ENCODE measurements around the gene FN3KRP. TPM values are rescaled to one million over a fixed set of nuclear protein-coding genes. Genes with fewer than 3 reads are reported as not detected.

Gene FN3KRP
- total RNA-seq, 4 donors from 2014 or later = 12.8 to 22.9 (median 18.2) TPM

- TF ChIP-seq POLR2AphosphoS5 (IDR thresholded peaks at IDR 0.05) (no peak), POLR2A (IDR thresholded peaks at IDR 0.05) (no peak), CTCF (IDR thresholded peaks at IDR 0.05) (no peak), EP300 (IDR thresholded peaks at IDR 0.05) (no peak)
- H3K36me3 ChIP-seq = peaks cover 0 to 20% of the 10 kb centered on the region in 2 donors
- no peak for ATAC-seq
- 91 to 92% methylated on average over 5 to 8 of the region's 9 CpGs for WGBS, 2 donors (ENCODE audit: low coverage in 1 of 2)
- H3K27me3 ChIP-seq = no peaks in the 10 kb centered on the region
- H3K27ac ChIP-seq = no peak overlapping the region
- H3K4me1 ChIP-seq = no peaks in the 10 kb centered on the region
- H3K9me3 ChIP-seq = no peaks in the 10 kb centered on the region
- H3K4me3 ChIP-seq = no peak overlapping the region
These were observed 28.6 kb upstream of the FN3KRP start for GRCh38 chr17:82687871-82688270.

- no peak for TF ChIP-seq POLR2A (IDR thresholded peaks at IDR 0.05)
- WGBS, 2 donors (ENCODE audit: low coverage in 1 of 2) = 81% methylated on average over 5 of the region's 8 CpGs; no CpG with 5 or more reads in 1 of the 2 donors
- ATAC-seq = no peak
- Histone ChIP-seq H3K27ac (no peak overlapping the region), H3K36me3 (peaks cover 0 to 20% of the 10 kb centered on the region in 2 donors), H3K4me1 (no peaks in the 10 kb centered on the region), H3K9me3 (no peaks in the 10 kb centered on the region), H3K27me3 (no peaks in the 10 kb centered on the region), H3K4me3 (no peak overlapping the region)
These were observed 27.4 kb upstream of the FN3KRP start for GRCh38 chr17:82689077-82689476.

- WGBS, 2 donors (ENCODE audit: low coverage in 1 of 2) = 78% methylated on average over 11 of the region's 18 CpGs
- H3K36me3 ChIP-seq = peaks cover 0 to 14% of the 10 kb centered on the region in 2 donors
- peaks cover 0 to 9% (median 0%) of the 10 kb centered on the region in 3 donors for H3K9me3 ChIP-seq
- no peak overlapping the region for H3K27ac ChIP-seq
- no peak for ATAC-seq
- no peaks in the 10 kb centered on the region for H3K4me1 ChIP-seq
- no peaks in the 10 kb centered on the region for H3K27me3 ChIP-seq
- no peak overlapping the region for H3K4me3 ChIP-seq
- TF ChIP-seq POLR2A (IDR thresholded peaks at IDR 0.05) (no peak), EP300 (IDR thresholded peaks at IDR 0.05) (no peak), CTCF (IDR thresholded peaks at IDR 0.05) (no peak), POLR2AphosphoS5 (IDR thresholded peaks at IDR 0.05) (no peak)
These were observed 25.6 kb upstream of the FN3KRP start for GRCh38 chr17:82690786-82691489.

- peaks cover 0 to 9% (median 0%) of the 10 kb centered on the region in 3 donors for H3K9me3 ChIP-seq
- TF ChIP-seq POLR2A (IDR thresholded peaks at IDR 0.05) = no peak
- no peak for TF ChIP-seq POLR2AphosphoS5 (IDR thresholded peaks at IDR 0.05)
- TF ChIP-seq CTCF (IDR thresholded peaks at IDR 0.05) = no peak
- TF ChIP-seq EP300 (IDR thresholded peaks at IDR 0.05) = no peak
- 74 to 89% methylated on average over 3 to 5 of the region's 17 CpGs for WGBS, 2 donors (ENCODE audit: low coverage in 1 of 2)
- peaks cover 0 to 14% of the 10 kb centered on the region in 2 donors for H3K36me3 ChIP-seq
- peaks cover 0 to 2% (median under 1%) of the 10 kb centered on the region in 3 donors for H3K4me1 ChIP-seq
- no peaks in the 10 kb centered on the region for H3K27me3 ChIP-seq
- ATAC-seq = no peak
- H3K27ac ChIP-seq = no peak overlapping the region
- H3K4me3 ChIP-seq = no peak overlapping the region
These were observed 24.8 kb upstream of the FN3KRP start for GRCh38 chr17:82691714-82692113.

- Histone ChIP-seq H3K27me3 (no peaks in the 10 kb centered on the region), H3K4me1 (peaks cover 0 to 7% (median 6%) of the 10 kb centered on the region in 3 donors), H3K27ac (no peak overlapping the region), H3K36me3 (peaks cover 0 to 14% of the 10 kb centered on the region in 2 donors), H3K9me3 (peaks cover 0 to 9% (median 0%) of the 10 kb centered on the region in 3 donors), H3K4me3 (no peak overlapping the region)
- ATAC-seq = no peak
- WGBS, 2 donors (ENCODE audit: low coverage in 1 of 2) = 90 to 100% methylated on average over 1 to 2 of the region's 16 CpGs
- TF ChIP-seq POLR2AphosphoS5 (IDR thresholded peaks at IDR 0.05) = no peak
- TF ChIP-seq CTCF (IDR thresholded peaks at IDR 0.05) = no peak
- no peak for TF ChIP-seq POLR2A (IDR thresholded peaks at IDR 0.05)
These were observed 24.2 kb upstream of the FN3KRP start for GRCh38 chr17:82692268-82692667.

Measured in gastroesophageal sphincter (tissue), 4 donors.